Liver (tissue), 3 donors: ENCODE results near the gene TRIM41.

Experiments
- FOXA1 ChIP-seq: IDR thresholded peaks from 2 replicates; pipeline ENCODE4 v1.6.1; 2016; ENCODE audit warnings: antibody characterized with exemption
- RAD21 ChIP-seq, 2 donors: IDR thresholded peaks; 2 replicates each; pipeline ENCODE4 v1.6.1; 2016; ENCODE audit warnings: antibody characterized with exemption in 2 of 2, mild to moderate bottlenecking in 2 of 2
- TF ChIP-seq, protein P1 (sequence below): fragments of 150-350 bp; IDR thresholded peaks from 2 replicates; pipeline ENCODE4 v1.5.1; 2017; ENCODE audit warnings: improper control_type of control experiment, low read depth, low read length; ENCODE audit not compliant: missing input control
- TF ChIP-seq, protein P2 (sequence below): IDR thresholded peaks from 2 replicates; pipeline ENCODE4 v1.6.1; 2016; ENCODE audit warnings: antibody characterized with exemption, mild to moderate bottlenecking
- donor health status: healthy.
- donor health status: healthy.

DNA sequence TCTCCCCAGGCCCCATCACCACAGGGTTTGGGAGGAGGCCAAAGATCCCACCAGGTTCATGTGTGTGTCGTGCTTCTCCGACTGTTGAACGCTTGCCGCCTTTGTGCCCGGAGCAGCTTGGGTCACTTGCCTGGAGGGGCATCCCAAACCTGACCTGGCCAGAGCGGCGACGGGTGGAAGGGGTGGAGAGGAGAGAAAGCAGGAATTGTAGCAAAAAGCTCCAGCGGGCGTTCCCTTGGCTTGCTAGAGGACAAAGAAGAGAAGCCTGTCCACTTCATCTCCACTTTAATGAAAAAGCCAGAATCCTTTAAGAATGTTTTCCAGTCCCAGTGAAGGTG, 2.9 kb upstream of the TRIM41 start:
- TF ChIP-seq, protein P1, sequence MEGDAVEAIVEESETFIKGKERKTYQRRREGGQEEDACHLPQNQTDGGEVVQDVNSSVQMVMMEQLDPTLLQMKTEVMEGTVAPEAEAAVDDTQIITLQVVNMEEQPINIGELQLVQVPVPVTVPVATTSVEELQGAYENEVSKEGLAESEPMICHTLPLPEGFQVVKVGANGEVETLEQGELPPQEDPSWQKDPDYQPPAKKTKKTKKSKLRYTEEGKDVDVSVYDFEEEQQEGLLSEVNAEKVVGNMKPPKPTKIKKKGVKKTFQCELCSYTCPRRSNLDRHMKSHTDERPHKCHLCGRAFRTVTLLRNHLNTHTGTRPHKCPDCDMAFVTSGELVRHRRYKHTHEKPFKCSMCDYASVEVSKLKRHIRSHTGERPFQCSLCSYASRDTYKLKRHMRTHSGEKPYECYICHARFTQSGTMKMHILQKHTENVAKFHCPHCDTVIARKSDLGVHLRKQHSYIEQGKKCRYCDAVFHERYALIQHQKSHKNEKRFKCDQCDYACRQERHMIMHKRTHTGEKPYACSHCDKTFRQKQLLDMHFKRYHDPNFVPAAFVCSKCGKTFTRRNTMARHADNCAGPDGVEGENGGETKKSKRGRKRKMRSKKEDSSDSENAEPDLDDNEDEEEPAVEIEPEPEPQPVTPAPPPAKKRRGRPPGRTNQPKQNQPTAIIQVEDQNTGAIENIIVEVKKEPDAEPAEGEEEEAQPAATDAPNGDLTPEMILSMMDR, result no peak
- TF ChIP-seq FOXA1 (no peak), RAD21 (IDR thresholded peaks at IDR 0.05) (no peak)
- TF ChIP-seq, protein P2, sequence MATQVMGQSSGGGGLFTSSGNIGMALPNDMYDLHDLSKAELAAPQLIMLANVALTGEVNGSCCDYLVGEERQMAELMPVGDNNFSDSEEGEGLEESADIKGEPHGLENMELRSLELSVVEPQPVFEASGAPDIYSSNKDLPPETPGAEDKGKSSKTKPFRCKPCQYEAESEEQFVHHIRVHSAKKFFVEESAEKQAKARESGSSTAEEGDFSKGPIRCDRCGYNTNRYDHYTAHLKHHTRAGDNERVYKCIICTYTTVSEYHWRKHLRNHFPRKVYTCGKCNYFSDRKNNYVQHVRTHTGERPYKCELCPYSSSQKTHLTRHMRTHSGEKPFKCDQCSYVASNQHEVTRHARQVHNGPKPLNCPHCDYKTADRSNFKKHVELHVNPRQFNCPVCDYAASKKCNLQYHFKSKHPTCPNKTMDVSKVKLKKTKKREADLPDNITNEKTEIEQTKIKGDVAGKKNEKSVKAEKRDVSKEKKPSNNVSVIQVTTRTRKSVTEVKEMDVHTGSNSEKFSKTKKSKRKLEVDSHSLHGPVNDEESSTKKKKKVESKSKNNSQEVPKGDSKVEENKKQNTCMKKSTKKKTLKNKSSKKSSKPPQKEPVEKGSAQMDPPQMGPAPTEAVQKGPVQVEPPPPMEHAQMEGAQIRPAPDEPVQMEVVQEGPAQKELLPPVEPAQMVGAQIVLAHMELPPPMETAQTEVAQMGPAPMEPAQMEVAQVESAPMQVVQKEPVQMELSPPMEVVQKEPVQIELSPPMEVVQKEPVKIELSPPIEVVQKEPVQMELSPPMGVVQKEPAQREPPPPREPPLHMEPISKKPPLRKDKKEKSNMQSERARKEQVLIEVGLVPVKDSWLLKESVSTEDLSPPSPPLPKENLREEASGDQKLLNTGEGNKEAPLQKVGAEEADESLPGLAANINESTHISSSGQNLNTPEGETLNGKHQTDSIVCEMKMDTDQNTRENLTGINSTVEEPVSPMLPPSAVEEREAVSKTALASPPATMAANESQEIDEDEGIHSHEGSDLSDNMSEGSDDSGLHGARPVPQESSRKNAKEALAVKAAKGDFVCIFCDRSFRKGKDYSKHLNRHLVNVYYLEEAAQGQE, result no peak
